GM06990 (cell line): Measurements from ENCODE around the gene DHRS7.
A peak's percentile ranks its signal among the peaks of the same experiment; 100 is the strongest.

Experiments
- DNase-seq: peaks from one replicate; pipeline ENCODE4 v3.0.0-alpha.2; 2011; ENCODE audit not compliant: insufficient read length; ENCODE audit errors: extremely low read depth
- H3K27me3 ChIP-seq: replicated peaks from 2 replicates; pipeline ENCODE4 v1.6.0; 2011; ENCODE audit warnings: low read length; ENCODE audit not compliant: control insufficient read depth, insufficient read depth
- H3K36me3 ChIP-seq: 2 replicates; pipeline ENCODE4 v1.5.1; 2011; ENCODE audit warnings: low read length; ENCODE audit not compliant: control insufficient read depth, insufficient read depth
- H3K4me3 ChIP-seq: replicated peaks from 2 replicates; pipeline ENCODE4 v1.5.1; 2011; ENCODE audit warnings: low read depth, mild to moderate bottlenecking, control low read depth, low read length
- CTCF ChIP-seq: IDR thresholded peaks from 2 replicates; pipeline ENCODE4 v1.5.1; 2011; ENCODE audit warnings: low read length, control low read depth, mild to moderate bottlenecking, inconsistent platforms; ENCODE audit not compliant: insufficient read depth, poor library complexity, severe bottlenecking

The DHRS7 gene

GRCh38 chr14:60188696-60189095 is 23.5 kb upstream of the DHRS7 start:
- Histone ChIP-seq H3K4me3 (no peak overlapping the region), H3K27me3 (no peaks in the 10 kb centered on the region), H3K36me3 (no peaks in the 10 kb centered on the region)
- no peak for TF ChIP-seq CTCF
- DNase-seq = no peak

- TF ChIP-seq CTCF = peak; percentile 34
- Histone ChIP-seq H3K4me3 (no peak overlapping the region), H3K36me3 (no peaks in the 10 kb centered on the region), H3K27me3 (no peaks in the 10 kb centered on the region)
- no peak for DNase-seq
These were observed 22.9 kb upstream of the DHRS7 start for GRCh38 chr14:60188115-60188514.

GRCh38 chr14:60184905-60185555 is 19.8 kb upstream of the DHRS7 start:
- H3K36me3 ChIP-seq = no peaks in the 10 kb centered on the region
- no peak for DNase-seq
- H3K4me3 ChIP-seq = no peak overlapping the region
- no peak for TF ChIP-seq CTCF
- H3K27me3 ChIP-seq = no peaks in the 10 kb centered on the region

- Histone ChIP-seq H3K36me3 (no peaks in the 10 kb centered on the region), H3K4me3 (peak overlapping the region; percentile 58), H3K27me3 (no peaks in the 10 kb centered on the region)
- peak; percentile 42 for TF ChIP-seq CTCF
- DNase-seq = peak; percentile 50
These were observed 19.1 kb upstream of the DHRS7 start for GRCh38 chr14:60184146-60184904.

- no peaks in the 10 kb centered on the region for H3K36me3 ChIP-seq
- no peak for DNase-seq
- peak overlapping the region; percentile 58 for H3K4me3 ChIP-seq
- no peaks in the 10 kb centered on the region for H3K27me3 ChIP-seq
- no peak for TF ChIP-seq CTCF
These were observed 18.5 kb upstream of the DHRS7 start for GRCh38 chr14:60183741-60184140.
